Measurements from ENCODE around the gene ITGBL1.

- TF ChIP-seq TEAD1 (CRISPR knock-in tag; IDR thresholded peaks at IDR 0.05) (no peak), MAX (CRISPR knock-in tag; IDR thresholded peaks at IDR 0.05) (no peak), CTCF (IDR thresholded peaks at IDR 0.05) (no peak), JUN (CRISPR knock-in tag; IDR thresholded peaks at IDR 0.05) (no peak)
- TF ChIP-seq, protein P1, sequence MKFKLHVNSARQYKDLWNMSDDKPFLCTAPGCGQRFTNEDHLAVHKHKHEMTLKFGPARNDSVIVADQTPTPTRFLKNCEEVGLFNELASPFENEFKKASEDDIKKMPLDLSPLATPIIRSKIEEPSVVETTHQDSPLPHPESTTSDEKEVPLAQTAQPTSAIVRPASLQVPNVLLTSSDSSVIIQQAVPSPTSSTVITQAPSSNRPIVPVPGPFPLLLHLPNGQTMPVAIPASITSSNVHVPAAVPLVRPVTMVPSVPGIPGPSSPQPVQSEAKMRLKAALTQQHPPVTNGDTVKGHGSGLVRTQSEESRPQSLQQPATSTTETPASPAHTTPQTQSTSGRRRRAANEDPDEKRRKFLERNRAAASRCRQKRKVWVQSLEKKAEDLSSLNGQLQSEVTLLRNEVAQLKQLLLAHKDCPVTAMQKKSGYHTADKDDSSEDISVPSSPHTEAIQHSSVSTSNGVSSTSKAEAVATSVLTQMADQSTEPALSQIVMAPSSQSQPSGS (CRISPR knock-in tag; IDR thresholded peaks at IDR 0.05; ENCODE audit: borderline replicate concordance, low read depth), result no peak
- TF ChIP-seq, protein P2, sequence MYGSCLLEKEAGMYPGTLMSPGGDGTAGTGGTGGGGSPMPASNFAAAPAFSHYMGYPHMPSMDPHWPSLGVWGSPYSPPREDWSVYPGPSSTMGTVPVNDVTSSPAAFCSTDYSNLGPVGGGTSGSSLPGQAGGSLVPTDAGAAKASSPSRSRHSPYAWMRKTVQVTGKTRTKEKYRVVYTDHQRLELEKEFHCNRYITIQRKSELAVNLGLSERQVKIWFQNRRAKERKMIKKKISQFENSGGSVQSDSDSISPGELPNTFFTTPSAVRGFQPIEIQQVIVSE (CRISPR knock-in tag; IDR thresholded peaks at IDR 0.05; ENCODE audit: borderline replicate concordance), result no peak
These were observed 27.9 kb upstream of the ITGBL1 start for GRCh38 chr13:101424381-101425155.
